ENCODE results near the gene TUB.

TUB gene

DNA sequence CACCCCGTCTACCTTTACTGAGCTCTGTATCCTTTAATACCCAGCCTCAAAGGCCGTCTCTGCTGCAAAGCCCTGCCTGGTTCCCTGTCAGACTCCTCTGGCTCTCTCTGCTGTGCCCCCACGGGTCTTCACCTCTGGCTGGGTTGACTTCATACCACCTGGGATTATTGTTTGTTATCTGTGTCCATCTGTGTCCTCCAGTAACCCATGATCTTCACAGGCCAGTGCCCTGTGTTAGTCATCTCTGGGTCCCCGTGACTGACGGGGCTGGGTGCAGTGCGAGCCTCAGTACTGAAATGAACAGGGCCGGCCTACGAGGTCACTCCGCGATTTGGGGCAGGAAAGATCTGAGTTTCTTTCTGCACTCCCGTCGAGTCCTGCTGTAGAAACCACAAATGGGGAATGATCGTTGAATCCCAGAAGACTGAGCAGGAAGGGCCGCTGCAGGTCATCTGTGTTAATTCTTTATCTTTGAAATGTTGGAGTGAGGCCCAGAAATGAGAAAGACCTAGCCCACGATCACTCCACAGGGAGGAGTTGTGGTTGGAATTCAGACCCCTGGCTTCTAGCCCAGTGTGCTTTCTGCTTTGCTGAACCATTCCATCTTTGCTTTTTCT is 12.3 kb upstream of the TUB start:
- no peak for DNase-seq (ENCODE audit: low read depth, low spot score)

DNA sequence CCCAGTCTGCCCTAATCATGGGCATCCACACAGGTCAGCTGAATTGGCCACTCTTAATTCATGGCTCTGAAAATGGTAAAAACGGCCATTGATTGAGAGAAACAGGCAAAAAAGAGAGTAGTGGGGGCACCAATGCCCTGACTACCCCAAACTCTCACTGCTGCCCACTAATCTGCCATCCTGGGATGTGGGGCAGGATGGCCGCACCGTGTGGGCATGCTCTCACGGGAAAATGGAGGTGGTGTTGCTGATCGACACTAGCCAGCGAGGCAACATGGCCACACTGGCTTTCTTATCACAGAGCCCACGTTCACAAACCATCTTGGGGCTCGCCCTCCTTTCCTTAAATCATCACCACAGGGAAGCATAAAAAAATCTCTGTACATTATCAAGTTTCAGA is 11.2 kb upstream of the TUB start:
- no peak for DNase-seq (ENCODE audit: low read depth, low spot score)

- DNase-seq (ENCODE audit: low read depth, low spot score) = no peak
Measured at GRCh38 chr11:8070417-8071115, 10.4 kb upstream of the TUB start.

DNA sequence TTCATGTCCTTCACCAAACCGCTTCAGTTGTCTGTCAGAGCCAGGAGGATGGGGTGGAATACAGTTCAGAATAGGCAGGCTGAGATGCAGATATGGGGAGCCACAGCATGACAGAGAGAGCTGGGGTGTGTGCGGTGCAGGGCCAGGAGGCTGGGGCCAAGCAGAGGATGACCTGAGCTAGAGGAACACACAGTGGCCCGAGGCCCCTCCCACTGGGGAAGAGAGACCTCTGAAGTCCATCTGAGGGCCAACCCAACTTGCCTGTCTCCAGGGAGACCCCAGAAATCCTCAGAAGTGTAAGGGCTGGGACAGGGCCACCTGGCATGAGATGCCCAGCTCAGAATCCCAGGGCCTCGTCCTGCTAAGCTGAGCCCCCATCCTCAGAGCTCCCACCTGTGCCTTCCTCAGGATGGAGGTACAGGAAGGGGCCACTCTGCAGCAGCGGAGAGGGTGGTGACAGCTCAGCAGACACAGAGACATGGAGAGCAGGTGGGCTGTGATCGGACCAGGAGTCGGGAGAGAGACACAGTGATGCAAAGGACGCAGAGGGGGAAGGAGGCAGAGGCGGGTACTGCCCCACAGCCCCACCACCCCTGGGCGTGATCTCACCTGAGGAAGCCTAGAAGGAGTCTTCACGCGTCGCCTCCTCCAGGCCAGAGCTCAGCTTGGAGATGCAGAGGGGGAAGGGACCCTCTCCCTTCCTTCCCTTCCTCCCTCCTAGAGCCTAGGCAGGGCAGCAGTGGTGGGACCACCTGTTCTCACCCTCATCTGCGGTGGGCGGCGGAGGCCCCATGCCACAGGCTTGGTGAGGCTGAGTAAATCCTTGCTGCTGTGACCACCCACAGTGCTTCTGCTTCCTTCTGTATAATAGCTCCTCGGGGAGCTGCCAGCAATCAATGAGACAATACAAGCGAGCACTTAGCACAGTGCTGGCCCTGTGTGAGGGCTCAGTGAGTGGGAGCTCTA is 9.1 kb upstream of the TUB start:
- DNase-seq (ENCODE audit: low read depth, low spot score) = no peak

DNA sequence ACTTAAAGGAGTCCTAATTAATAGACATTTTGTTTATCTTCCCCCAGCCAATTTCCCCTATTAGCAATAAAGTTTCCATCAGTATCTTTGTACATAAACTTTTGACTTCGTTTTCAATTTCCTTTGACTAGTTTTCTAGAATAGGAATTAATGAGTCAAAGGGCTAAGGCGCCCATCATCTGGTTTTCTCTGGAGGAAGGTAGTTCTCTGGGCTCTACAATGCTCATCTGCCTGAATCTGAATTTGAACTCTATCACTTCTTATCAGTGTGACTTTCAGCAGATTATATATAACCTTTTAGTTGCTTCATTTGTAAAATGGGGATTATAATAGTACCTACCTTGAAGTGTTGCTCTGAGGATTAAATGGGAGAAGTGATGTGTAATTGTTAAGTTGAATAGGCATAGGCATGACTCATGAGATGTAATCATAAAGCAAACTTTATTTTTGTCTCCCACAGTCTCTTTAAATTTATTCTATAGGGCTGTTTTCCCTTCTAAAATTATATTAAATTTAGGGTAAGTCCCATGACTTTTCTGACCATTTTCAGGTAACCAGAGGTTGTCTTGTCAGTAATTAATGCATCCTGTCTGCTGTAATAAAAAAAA is 5.8 kb upstream of the TUB start:
- no peak for DNase-seq (ENCODE audit: low read depth, low spot score)

- no peak for DNase-seq (ENCODE audit: low read depth, low spot score)
Measured at GRCh38 chr11:8079111-8079675, 1.8 kb upstream of the TUB start.

DNA sequence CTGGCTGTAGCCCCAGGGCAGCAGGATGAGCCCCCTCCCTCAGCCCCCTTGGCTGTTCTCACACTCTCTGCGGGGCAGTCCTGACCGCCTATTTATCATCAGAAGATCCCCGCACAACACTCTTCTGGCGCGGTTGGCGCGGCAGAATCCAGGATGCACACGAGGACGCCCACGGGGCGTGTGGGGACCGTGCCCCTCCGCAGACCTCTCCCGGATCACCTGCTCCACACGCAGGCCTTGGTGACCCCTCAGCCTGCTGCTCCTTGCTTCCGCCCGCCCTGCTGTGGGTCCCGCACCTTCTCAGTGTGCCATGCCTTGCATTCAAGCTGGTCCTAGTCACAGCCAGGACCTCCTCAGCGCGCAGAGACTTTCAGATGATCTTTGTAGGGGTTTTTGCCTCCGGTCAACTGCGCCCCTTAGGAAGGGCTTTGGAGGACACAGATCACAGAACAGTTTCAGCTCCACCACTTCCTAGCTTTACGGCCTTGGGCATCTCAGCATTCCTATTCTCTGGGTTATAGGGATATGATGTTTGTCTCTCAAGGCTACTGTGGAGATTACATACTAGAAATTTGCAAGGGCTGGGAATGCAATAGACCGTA is 841 bp upstream of the TUB start:
- no peak for DNase-seq (ENCODE audit: low read depth, low spot score)

GRCh38 chr11:8081591-8082250 is 710 bp downstream of the TUB start:
- DNase-seq (ENCODE audit: low read depth, low spot score) = no peak

DNA sequence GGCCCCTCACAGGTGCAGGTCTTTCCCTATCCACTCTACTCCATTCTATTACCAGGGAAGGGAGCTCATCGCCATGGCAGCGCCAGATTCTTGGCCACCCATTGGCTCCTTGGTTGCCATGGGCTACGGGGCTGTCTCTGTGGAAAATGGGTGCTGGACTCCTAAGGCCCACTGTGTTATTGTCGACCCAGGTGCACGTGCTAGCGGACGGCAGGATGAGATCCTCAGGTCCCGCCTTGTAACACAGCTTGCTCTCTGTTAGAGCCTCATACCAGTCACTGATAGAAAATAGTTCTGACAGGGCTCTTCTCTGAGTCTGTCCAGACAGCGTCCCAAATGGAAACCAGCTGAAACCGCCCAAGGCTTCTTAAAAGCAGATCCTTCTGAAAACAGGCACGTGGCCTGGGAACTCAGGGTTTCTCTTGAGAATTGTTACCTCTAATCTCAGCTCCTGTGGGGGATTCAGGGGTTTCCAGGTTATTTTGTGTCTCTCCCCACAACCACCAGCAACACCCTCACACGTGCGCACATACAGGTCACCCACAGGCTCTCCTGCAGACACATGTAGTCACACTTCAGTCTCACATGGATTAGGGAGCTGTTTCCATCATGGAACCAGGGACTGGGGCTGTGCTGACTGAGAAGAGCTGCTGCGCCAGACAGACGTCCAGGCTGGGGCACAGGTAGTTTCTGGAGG is 1.5 kb downstream of the TUB start:
- DNase-seq (ENCODE audit: low read depth, low spot score) = no peak

GRCh38 chr11:8083088-8083395 is 2.0 kb downstream of the TUB start:
- no peak for DNase-seq (ENCODE audit: low read depth, low spot score)

DNA sequence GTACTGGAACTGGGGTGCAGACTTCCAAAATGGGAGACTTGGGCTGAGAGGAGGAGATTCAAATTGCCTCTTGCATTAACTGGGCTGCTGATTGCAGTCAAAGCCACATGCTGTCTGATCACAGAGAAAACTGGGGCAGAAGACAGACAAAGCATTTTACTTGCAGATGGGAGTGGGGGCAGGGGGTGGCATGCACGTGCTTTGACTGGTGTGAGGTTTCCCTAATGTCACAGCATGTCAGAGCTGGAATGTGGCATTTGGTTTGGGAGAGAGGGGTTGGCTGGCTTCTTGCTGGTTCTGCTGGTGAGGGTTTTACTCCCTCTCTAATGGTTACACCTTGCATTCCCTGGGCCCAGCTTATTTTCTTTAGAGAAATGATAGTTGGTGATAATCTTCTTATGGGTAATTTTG is 2.9 kb downstream of the TUB start:
- DNase-seq (ENCODE audit: low read depth, low spot score) = no peak

DNA sequence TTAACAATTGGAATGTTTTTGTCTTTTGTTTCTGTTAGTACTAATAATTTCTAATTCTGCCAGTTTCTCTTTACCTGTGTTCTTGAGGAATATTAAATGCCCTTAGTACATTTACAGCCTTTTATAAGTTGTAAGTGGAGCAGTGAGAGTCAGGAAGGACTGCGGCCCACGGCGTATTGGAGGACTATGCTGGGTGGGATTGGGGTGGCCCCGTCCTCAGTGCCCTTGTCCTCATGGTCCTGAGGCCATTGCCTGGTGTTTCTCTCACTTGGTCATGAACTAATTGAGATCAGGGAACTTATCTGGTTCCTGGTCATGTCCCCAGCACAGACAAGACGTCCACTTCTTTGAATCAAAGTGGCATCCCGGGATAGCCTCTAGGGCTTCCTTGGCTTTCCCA is 3.3 kb downstream of the TUB start:
- DNase-seq (ENCODE audit: low read depth, low spot score) = no peak

GRCh38 chr11:8085011-8085645 is 4.1 kb downstream of the TUB start:
- no peak for DNase-seq (ENCODE audit: low read depth, low spot score)

GRCh38 chr11:8086001-8086479 is 5.0 kb downstream of the TUB start:
- DNase-seq (ENCODE audit: low read depth, low spot score) = no peak

- no peak for DNase-seq (ENCODE audit: low read depth, low spot score)
Measured at GRCh38 chr11:8086571-8086970, 5.6 kb downstream of the TUB start.

DNA sequence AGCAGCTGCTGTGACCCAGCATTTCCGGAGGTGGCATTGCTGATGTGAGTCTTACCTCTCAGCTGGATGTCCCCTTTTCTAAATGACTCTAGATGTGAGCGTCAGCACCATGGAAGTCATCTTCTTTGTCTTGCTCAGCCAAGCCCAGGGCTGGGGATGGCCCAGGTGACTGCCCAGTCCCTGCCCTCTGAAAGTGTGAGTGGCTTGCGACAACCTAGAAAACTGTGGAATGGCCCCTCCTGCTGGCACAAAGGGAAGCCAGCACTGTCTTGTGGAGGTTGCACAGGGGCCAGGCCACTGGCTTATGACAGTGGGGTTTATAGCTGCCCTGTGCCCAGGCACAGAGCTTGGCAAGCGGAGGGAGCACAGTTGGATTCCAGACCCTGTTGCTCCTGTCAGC is 6.2 kb downstream of the TUB start:
- DNase-seq (ENCODE audit: low read depth, low spot score) = no peak

DNA sequence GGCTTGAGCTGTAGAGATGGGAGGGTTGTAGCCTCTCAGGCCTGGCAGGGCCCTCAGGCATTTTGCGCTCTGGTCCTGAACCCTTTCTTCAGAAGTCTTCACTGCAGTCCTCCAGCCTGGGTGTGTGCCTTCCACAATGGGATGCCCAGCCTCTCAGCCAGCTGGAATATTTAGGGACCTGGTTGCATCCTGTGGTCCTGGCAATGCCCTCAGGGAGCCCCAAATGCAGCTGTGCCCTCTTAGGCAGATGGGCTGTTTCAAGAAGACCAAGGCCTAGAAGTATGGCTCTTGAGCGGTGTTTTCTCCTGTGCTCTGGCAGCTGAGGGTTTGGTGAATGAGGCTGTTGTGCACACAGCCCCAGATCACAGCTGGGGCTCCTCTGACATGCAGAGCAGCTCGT is 6.7 kb downstream of the TUB start:
- DNase-seq (ENCODE audit: low read depth, low spot score) = no peak

DNA sequence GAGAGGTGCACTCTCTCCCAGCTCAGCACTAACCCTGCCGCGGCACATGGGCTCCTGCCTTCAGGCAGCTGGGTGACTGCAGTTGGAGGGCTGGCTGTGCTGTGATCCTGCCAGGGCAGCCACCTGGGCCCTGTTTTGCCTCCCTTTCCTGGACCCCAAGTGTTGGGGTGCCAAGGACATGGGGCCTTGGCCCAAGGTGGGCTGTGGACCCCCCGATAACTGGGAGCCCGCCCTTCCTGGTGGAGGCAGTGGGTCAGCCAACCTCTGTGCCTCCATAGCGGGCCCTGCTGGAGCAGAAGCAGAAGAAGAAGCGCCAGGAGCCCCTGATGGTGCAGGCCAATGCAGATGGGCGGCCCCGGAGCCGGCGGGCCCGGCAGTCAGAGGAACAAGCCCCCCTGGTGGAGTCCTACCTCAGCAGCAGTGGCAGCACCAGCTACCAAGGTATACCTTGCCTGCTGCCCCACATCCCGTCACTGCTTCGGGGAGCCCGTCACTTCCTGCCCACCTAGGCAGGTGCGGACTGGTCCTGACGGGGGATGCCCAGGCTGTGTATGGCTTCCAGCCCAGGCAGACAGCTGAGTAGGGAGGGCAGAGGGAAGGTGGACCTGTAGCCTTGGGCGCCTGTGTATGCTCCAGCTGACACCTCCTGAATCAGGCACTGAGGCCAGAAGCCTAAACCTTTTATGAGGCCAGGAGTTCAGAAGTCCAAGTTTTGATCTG is 8.9 kb downstream of the TUB start:
- no peak for DNase-seq (ENCODE audit: low read depth, low spot score)

DNA sequence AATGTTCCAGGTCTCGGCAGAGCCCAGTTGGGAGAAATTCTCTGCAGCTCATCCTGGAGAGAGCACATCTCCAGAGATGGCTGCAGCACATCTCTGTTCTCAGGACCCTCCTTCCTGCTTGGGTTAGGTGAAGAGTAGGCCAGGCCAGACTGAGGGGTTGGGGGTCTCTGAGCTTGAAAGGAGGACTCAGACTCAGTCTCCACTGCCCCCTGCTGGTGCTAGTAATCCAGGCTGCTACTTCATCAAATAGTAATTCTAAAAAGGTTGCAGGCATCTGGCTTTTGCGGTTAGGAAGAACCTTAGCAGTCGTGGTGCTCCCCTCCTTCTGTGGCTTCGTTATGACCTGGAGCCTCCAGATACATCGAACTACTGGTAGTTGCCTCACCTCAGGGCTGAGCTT is 9.7 kb downstream of the TUB start:
- DNase-seq (ENCODE audit: low read depth, low spot score) = no peak
